ENCODE results near the gene KLHDC8A.

Gene KLHDC8A

DNA sequence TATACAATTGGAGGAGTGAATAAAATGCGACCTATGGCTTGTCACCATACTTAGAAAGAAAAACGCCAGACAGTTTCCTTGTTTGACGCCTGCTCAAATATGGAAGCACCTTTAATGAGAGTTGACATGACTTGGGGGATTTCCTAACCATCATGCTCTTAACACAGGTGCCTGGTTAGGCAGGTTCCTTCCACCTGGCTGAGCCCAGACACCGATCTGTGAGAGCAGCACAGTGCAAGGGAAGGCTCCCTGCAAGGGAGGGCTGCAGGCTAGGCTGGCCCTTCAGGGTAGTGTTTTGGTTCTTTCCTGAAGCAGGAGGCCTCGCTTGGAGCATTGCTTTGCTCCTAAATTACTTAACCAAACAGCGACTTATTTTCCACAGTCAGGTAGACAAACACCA, 24.6 kb upstream of the KLHDC8A start:
- H3K27me3 ChIP-seq (ENCODE audit: control insufficient read depth in 1 of 2, insufficient read depth in 2 of 2, low read length in 2 of 2): no peaks in the 10 kb centered on the region
- H3K4me3 ChIP-seq (ENCODE audit: low read depth in 1 of 2, low read length in 2 of 2): no peak overlapping the region
- no peaks in the 10 kb centered on the region for H3K4me1 ChIP-seq (ENCODE audit: insufficient read depth, low read length)
- no peak overlapping the region for H3K27ac ChIP-seq (ENCODE audit: low read depth, low read length)
- no peaks in the 10 kb centered on the region for H3K9me3 ChIP-seq (ENCODE audit: low read length)
- no peaks in the 10 kb centered on the region for H3K36me3 ChIP-seq (ENCODE audit: insufficient read depth, low read length)
- H3K9ac ChIP-seq (ENCODE audit: low read length): no peak overlapping the region

DNA sequence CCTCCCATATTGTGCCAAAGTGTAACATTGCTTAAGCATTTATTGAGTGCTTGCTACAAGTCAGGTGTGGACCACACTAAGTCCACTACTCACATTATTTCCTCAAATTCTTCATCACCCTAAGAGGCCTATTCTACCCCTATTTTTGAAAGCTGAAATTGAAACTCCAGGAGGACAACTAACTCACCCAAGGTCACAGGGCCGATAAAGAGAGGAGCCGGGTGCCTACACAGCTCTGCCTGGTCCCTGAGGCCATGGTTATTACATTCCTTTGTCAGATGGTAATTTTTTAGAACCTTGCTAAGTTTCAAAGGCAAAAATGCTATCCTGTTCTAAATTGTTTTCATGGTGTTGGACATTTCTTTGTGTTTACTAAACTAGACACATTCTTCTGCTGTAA, 24.2 kb upstream of the KLHDC8A start:
- no peaks in the 10 kb centered on the region for H3K27me3 ChIP-seq (ENCODE audit: control insufficient read depth in 1 of 2, insufficient read depth in 2 of 2, low read length in 2 of 2)
- no peaks in the 10 kb centered on the region for H3K36me3 ChIP-seq (ENCODE audit: insufficient read depth, low read length)
- no peaks in the 10 kb centered on the region for H3K4me1 ChIP-seq (ENCODE audit: insufficient read depth, low read length)
- H3K27ac ChIP-seq (ENCODE audit: low read depth, low read length): no peak overlapping the region
- H3K9me3 ChIP-seq (ENCODE audit: low read length): no peaks in the 10 kb centered on the region
- H3K9ac ChIP-seq (ENCODE audit: low read length): no peak overlapping the region
- no peak overlapping the region for H3K4me3 ChIP-seq (ENCODE audit: low read depth in 1 of 2, low read length in 2 of 2)

- Histone ChIP-seq H3K27me3 (ENCODE audit: control insufficient read depth in 1 of 2, insufficient read depth in 2 of 2, low read length in 2 of 2) (peaks cover 0 to 6% of the 10 kb centered on the region in 2 donors), H3K27ac (ENCODE audit: low read depth, low read length) (no peak overlapping the region), H3K4me3 (ENCODE audit: low read depth in 1 of 2, low read length in 2 of 2) (no peak overlapping the region), H3K4me1 (ENCODE audit: insufficient read depth, low read length) (no peaks in the 10 kb centered on the region), H3K9ac (ENCODE audit: low read length) (no peak overlapping the region), H3K36me3 (ENCODE audit: insufficient read depth, low read length) (no peaks in the 10 kb centered on the region), H3K9me3 (ENCODE audit: low read length) (no peaks in the 10 kb centered on the region)
Measured at GRCh38 chr1:205379056-205379455, 22.3 kb upstream of the KLHDC8A start.

DNA sequence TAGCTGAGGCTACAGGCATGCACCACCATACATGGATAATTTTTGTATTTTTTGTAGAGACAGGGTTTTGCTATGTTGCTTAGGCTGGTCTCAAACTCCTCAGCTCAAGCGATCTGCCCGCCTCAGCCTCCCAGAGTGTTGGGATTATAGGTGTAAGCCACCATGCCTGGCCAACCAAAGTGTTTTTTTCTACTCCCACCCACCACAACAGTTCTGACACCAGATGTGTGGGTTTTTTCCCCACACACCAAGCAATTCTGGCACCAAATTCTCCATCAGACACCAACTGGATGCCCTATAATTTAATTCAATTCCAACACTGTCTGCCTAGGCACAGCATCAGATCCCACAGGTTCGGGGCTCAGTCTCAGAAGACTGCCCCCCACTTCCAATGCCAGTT, 20.6 kb upstream of the KLHDC8A start:
- Histone ChIP-seq H3K9ac (ENCODE audit: low read length) (no peak overlapping the region), H3K4me1 (ENCODE audit: insufficient read depth, low read length) (no peaks in the 10 kb centered on the region), H3K27ac (ENCODE audit: low read depth, low read length) (no peak overlapping the region), H3K27me3 (ENCODE audit: control insufficient read depth in 1 of 2, insufficient read depth in 2 of 2, low read length in 2 of 2) (peaks cover 0 to 6% of the 10 kb centered on the region in 2 donors), H3K36me3 (ENCODE audit: insufficient read depth, low read length) (no peaks in the 10 kb centered on the region), H3K4me3 (ENCODE audit: low read depth in 1 of 2, low read length in 2 of 2) (no peak overlapping the region), H3K9me3 (ENCODE audit: low read length) (no peaks in the 10 kb centered on the region)

DNA sequence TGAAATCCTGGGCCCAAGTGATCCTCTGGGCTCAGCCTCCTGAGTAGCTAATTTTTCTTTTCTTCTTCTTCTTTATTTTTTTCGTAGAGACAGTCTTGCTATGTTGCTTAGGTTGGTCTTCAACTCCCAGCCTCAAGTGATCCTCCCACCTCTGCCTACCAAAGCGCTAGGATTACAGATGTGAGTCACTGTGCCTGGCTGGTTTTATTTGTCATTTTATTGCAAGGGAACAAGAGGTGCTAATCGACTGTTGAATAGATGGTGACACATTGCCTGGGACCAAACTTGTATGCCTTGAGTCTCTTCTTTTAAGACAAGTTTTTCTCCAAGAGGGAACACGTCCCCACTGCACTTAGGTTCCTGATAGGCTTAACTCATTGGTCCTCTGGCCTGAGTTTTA, 20.0 kb upstream of the KLHDC8A start:
- Histone ChIP-seq H3K4me3 (ENCODE audit: low read depth in 1 of 2, low read length in 2 of 2) (no peak overlapping the region), H3K9me3 (ENCODE audit: low read length) (no peaks in the 10 kb centered on the region), H3K27me3 (ENCODE audit: control insufficient read depth in 1 of 2, insufficient read depth in 2 of 2, low read length in 2 of 2) (peaks cover 0 to 6% of the 10 kb centered on the region in 2 donors), H3K9ac (ENCODE audit: low read length) (no peak overlapping the region), H3K27ac (ENCODE audit: low read depth, low read length) (no peak overlapping the region), H3K36me3 (ENCODE audit: insufficient read depth, low read length) (no peaks in the 10 kb centered on the region), H3K4me1 (ENCODE audit: insufficient read depth, low read length) (no peaks in the 10 kb centered on the region)

GRCh38 chr1:205375835-205376545, 19.3 kb upstream of the KLHDC8A start:
- no peak overlapping the region for H3K9ac ChIP-seq (ENCODE audit: low read length)
- H3K4me1 ChIP-seq (ENCODE audit: insufficient read depth, low read length): no peaks in the 10 kb centered on the region
- H3K4me3 ChIP-seq (ENCODE audit: low read depth in 1 of 2, low read length in 2 of 2): no peak overlapping the region
- H3K9me3 ChIP-seq (ENCODE audit: low read length): no peaks in the 10 kb centered on the region
- H3K27me3 ChIP-seq (ENCODE audit: control insufficient read depth in 1 of 2, insufficient read depth in 2 of 2, low read length in 2 of 2): peaks cover 0 to 6% of the 10 kb centered on the region in 2 donors
- no peak overlapping the region for H3K27ac ChIP-seq (ENCODE audit: low read depth, low read length)
- H3K36me3 ChIP-seq (ENCODE audit: insufficient read depth, low read length): no peaks in the 10 kb centered on the region

DNA sequence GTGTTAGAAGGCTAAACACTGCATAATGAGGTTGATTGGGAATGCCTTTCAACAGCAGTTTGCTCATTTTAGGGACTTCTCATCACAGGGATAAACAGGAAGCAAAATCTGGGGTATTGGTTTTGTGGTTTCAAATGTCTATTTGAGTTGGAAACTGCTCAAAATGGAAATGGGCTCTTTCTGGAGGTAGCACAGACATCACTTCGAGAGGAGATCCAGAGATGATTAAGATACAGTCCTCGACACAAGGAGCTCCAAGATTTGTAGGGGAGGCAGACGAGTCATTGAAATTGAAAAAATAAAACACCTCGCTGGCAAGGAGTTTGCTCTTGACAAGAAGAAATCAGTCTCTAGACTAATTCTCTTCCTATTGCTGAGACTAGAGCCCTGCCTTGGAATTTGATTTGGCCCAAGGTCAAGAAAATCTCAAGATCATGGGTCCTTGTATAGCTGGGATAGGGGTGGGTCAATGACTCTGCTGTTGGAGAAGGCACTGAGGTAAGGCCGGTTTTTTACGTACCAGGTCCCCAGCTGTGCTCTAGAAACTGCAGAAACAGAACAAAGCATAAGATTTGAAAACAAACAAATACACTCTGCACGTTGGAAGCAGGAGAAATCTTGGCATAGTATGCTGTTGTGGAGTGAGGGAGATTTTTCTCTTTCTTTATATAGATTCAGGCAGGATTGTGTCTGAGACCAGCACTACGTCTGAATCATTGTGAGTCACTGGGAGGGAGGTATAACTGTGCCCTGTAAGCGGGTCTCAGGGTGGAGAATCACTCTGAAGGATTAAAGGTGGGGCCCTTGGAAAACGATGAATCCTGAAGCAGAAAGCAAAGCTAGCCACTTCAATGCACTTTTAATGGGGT, 17.7 kb upstream of the KLHDC8A start:
- no peaks in the 10 kb centered on the region for H3K36me3 ChIP-seq (ENCODE audit: insufficient read depth, low read length)
- no peak overlapping the region for H3K9ac ChIP-seq (ENCODE audit: low read length)
- H3K4me3 ChIP-seq (ENCODE audit: low read depth in 1 of 2, low read length in 2 of 2): no peak overlapping the region
- H3K27ac ChIP-seq (ENCODE audit: low read depth, low read length): no peak overlapping the region
- no peaks in the 10 kb centered on the region for H3K4me1 ChIP-seq (ENCODE audit: insufficient read depth, low read length)
- no peaks in the 10 kb centered on the region for H3K9me3 ChIP-seq (ENCODE audit: low read length)
- H3K27me3 ChIP-seq (ENCODE audit: control insufficient read depth in 1 of 2, insufficient read depth in 2 of 2, low read length in 2 of 2): peaks cover 0 to 6% of the 10 kb centered on the region in 2 donors

DNA sequence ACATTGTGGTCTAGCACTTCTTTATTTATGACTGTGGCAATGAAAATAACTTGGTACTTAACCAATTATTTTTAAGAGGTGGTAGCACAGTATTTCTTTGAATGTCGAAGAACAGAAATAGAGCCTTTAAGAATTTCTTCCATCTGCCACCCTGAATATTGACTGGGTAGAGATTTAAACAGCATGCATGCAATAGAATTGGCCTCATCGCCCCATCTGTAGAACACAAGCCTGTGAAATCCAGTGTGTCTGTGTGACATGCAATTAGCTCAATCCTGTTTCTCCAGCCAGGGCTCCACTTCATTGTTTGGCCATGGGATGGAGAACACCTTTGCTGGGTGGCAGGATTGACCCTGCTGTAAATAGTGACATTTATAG, 17.1 kb upstream of the KLHDC8A start:
- H3K4me3 ChIP-seq (ENCODE audit: low read depth in 1 of 2, low read length in 2 of 2): no peak overlapping the region
- H3K27me3 ChIP-seq (ENCODE audit: control insufficient read depth in 1 of 2, insufficient read depth in 2 of 2, low read length in 2 of 2): peaks cover 0 to 6% of the 10 kb centered on the region in 2 donors
- H3K36me3 ChIP-seq (ENCODE audit: insufficient read depth, low read length): no peaks in the 10 kb centered on the region
- no peak overlapping the region for H3K9ac ChIP-seq (ENCODE audit: low read length)
- no peak overlapping the region for H3K27ac ChIP-seq (ENCODE audit: low read depth, low read length)
- no peaks in the 10 kb centered on the region for H3K4me1 ChIP-seq (ENCODE audit: insufficient read depth, low read length)
- H3K9me3 ChIP-seq (ENCODE audit: low read length): no peaks in the 10 kb centered on the region

- peaks cover 0 to 6% of the 10 kb centered on the region in 2 donors for H3K27me3 ChIP-seq (ENCODE audit: control insufficient read depth in 1 of 2, insufficient read depth in 2 of 2, low read length in 2 of 2)
- H3K4me3 ChIP-seq (ENCODE audit: low read depth in 1 of 2, low read length in 2 of 2): no peak overlapping the region
- no peak overlapping the region for H3K9ac ChIP-seq (ENCODE audit: low read length)
- H3K4me1 ChIP-seq (ENCODE audit: insufficient read depth, low read length): no peaks in the 10 kb centered on the region
- H3K27ac ChIP-seq (ENCODE audit: low read depth, low read length): no peak overlapping the region
- H3K9me3 ChIP-seq (ENCODE audit: low read length): no peaks in the 10 kb centered on the region
- no peaks in the 10 kb centered on the region for H3K36me3 ChIP-seq (ENCODE audit: insufficient read depth, low read length)
Measured at GRCh38 chr1:205373022-205373797, 16.5 kb upstream of the KLHDC8A start.

GRCh38 chr1:205371871-205372660, 15.3 kb upstream of the KLHDC8A start:
- no peaks in the 10 kb centered on the region for H3K4me1 ChIP-seq (ENCODE audit: insufficient read depth, low read length)

GRCh38 chr1:205370780-205371179, 14.1 kb upstream of the KLHDC8A start:
- Histone ChIP-seq H3K27ac (ENCODE audit: low read depth, low read length) (no peak overlapping the region), H3K36me3 (ENCODE audit: insufficient read depth, low read length) (no peaks in the 10 kb centered on the region), H3K4me1 (ENCODE audit: insufficient read depth, low read length) (no peaks in the 10 kb centered on the region)

More at GRCh38 chr1:205371871-205372660, 15.3 kb upstream of the KLHDC8A start:
- H3K4me3 ChIP-seq (ENCODE audit: low read depth in 1 of 2, low read length in 2 of 2): no peak overlapping the region
- peaks cover 0 to 6% of the 10 kb centered on the region in 2 donors for H3K27me3 ChIP-seq (ENCODE audit: control insufficient read depth in 1 of 2, insufficient read depth in 2 of 2, low read length in 2 of 2)
- H3K9ac ChIP-seq (ENCODE audit: low read length): no peak overlapping the region
- H3K36me3 ChIP-seq (ENCODE audit: insufficient read depth, low read length): no peaks in the 10 kb centered on the region
- no peak overlapping the region for H3K27ac ChIP-seq (ENCODE audit: low read depth, low read length)
- no peaks in the 10 kb centered on the region for H3K9me3 ChIP-seq (ENCODE audit: low read length)

More at GRCh38 chr1:205370780-205371179, 14.1 kb upstream of the KLHDC8A start:
- Histone ChIP-seq H3K9ac (ENCODE audit: low read length) (no peak overlapping the region), H3K4me3 (ENCODE audit: low read depth in 1 of 2, low read length in 2 of 2) (no peak overlapping the region), H3K27me3 (ENCODE audit: control insufficient read depth in 1 of 2, insufficient read depth in 2 of 2, low read length in 2 of 2) (peaks cover 0 to 6% of the 10 kb centered on the region in 2 donors), H3K9me3 (ENCODE audit: low read length) (no peaks in the 10 kb centered on the region)

Measured in muscle layer of colon (tissue), 2 donors.